Measurements from ENCODE around the gene OTOGL. TPM values are rescaled to one million over a fixed set of nuclear protein-coding genes. Genes with fewer than 3 reads are reported as not detected.

OTOGL gene
- total and polyA plus RNA-seq, 10 donors = 0.09 to 0.88 (median 0.23) TPM; not detected in 1

DNA sequence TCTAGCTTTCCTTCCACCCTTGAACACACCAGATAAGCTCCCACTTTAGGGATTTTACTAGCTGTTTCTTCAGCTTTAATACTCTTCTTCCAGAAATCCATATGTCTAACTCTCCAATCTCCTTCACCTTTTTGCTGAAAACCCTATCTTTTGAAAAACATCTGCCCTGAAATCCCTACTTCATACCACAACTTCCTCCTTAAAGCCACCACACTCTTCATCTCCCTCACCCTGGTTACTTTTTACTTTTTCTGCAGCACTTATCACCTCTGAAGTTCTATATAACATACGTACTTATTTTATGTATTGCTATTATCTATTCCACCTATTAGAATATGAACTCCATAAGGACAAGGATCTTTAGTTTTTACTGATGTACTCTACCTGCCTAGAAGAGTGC, 316.1 kb downstream of the OTOGL start:
- intact Hi-C loops (cut with DNase I; ENCODE audit: low total_unique reads) = no loop called here
- Histone ChIP-seq H3K4me1 (no peaks in the 10 kb centered on the region), H3K36me3 (no peaks in the 10 kb centered on the region), H3K27me3 (replicated peaks in 1 of 7) (no peaks in the 10 kb centered on the region), H3K4me3 (no peak overlapping the region), H3K9me3 (no peaks in the 10 kb centered on the region), H3K27ac (no peak overlapping the region)
- DNase-seq = no peak
- WGBS, 5 donors = 21 to 41% (median 32%) methylated on average over 1 of the region's 1 CpG
- no peak for TF ChIP-seq CTCF (IDR thresholded peaks at IDR 0.05 in 8 of 11, conservative IDR thresholded peaks at IDR 0.05 in 3 of 11)
- TF ChIP-seq POLR2AphosphoS5 (IDR thresholded peaks at IDR 0.05) = no peak
- no peak for TF ChIP-seq POLR2A (IDR thresholded peaks at IDR 0.05)

GRCh38 chr12:80419644-80420043, 320.3 kb downstream of the OTOGL start:
- no peak for TF ChIP-seq POLR2A (IDR thresholded peaks at IDR 0.05)
- TF ChIP-seq CTCF (IDR thresholded peaks at IDR 0.05 in 8 of 11, conservative IDR thresholded peaks at IDR 0.05 in 3 of 11) = no peak
- TF ChIP-seq POLR2AphosphoS5 (IDR thresholded peaks at IDR 0.05) = no peak
- H3K4me3 ChIP-seq = no peak overlapping the region
- DNase-seq = no peak
- H3K36me3 ChIP-seq = no peaks in the 10 kb centered on the region
- no peak overlapping the region for H3K27ac ChIP-seq
- no peaks in the 10 kb centered on the region for H3K9me3 ChIP-seq
- H3K27me3 ChIP-seq (replicated peaks in 1 of 7) = no peaks in the 10 kb centered on the region
- intact Hi-C loops (cut with DNase I; ENCODE audit: low total_unique reads) = no loop called here
- H3K4me1 ChIP-seq = no peaks in the 10 kb centered on the region

DNA sequence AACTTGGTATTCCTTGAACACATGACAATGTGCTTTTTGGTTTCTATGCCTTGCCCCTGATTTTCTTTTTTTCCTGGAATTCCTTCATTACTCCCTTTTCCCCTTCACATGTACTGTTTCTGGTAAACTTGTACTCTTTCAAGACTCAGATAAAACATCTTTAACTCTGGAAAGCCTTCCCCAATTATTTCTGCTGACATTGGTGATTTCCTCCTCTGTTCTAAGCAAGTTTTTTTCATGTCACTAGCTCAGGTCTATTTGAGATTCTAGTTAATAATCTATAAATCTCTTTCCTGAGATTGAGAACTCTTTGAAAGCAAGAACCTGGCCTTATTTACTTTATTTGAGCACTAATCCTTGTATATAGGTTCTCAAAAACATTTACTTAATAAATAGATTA, 320.7 kb downstream of the OTOGL start:
- intact Hi-C loops (cut with DNase I; ENCODE audit: low total_unique reads) = no loop called here
- no peaks in the 10 kb centered on the region for H3K9me3 ChIP-seq
- no peaks in the 10 kb centered on the region for H3K27me3 ChIP-seq (replicated peaks in 1 of 7)
- H3K27ac ChIP-seq = no peak overlapping the region
- TF ChIP-seq POLR2AphosphoS5 (IDR thresholded peaks at IDR 0.05) = no peak
- TF ChIP-seq POLR2A (IDR thresholded peaks at IDR 0.05) = no peak
- TF ChIP-seq CTCF (IDR thresholded peaks at IDR 0.05 in 8 of 11, conservative IDR thresholded peaks at IDR 0.05 in 3 of 11) = no peak
- no peaks in the 10 kb centered on the region for H3K36me3 ChIP-seq
- H3K4me1 ChIP-seq = no peaks in the 10 kb centered on the region
- DNase-seq = no peak
- H3K4me3 ChIP-seq = no peak overlapping the region

DNA sequence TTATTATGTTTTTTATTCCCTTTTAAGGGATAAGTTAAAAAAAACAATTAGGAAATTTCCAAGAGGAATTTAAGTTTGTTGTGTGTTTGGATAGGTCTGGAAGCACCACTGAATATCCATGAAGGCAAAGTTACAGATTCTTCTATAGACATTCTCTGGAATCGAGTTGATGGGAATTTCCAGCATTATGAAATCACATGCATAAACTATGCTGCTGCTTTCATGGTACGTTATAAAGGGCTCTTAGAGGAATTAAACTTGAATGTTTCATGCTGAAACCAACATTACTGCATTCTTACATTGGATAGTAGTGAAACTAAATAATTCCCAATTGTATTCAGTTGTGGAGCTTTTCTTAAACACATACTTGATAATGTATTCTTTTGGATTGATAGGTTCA, 323.2 kb downstream of the OTOGL start:
- Histone ChIP-seq H3K36me3 (no peaks in the 10 kb centered on the region), H3K27ac (no peak overlapping the region), H3K27me3 (replicated peaks in 1 of 7) (no peaks in the 10 kb centered on the region), H3K9me3 (no peaks in the 10 kb centered on the region), H3K4me3 (no peak overlapping the region), H3K4me1 (no peaks in the 10 kb centered on the region)
- DNase-seq = no peak
- TF ChIP-seq POLR2A (IDR thresholded peaks at IDR 0.05) (no peak), CTCF (IDR thresholded peaks at IDR 0.05 in 8 of 11, conservative IDR thresholded peaks at IDR 0.05 in 3 of 11) (no peak), POLR2AphosphoS5 (IDR thresholded peaks at IDR 0.05) (no peak)
- intact Hi-C loops (cut with DNase I; ENCODE audit: low total_unique reads) = no loop called here
- WGBS, 5 donors = 17 to 69% (median 24%) methylated on average over 2 of the region's 2 CpGs

Small RNAs within 50 kb of the gene (small RNA-seq; reads per million reads assigned to genes)
- 0 reads per million in 4 donors for gene RN7SKP261
- 0 reads per million in 4 donors for gene RNU7-106P

Other genes with a start within 250 kb of the OTOGL start
- gene PPP1R12A, start 164.4 kb upstream of the OTOGL start, total RNA-seq = 100 to 1,000 TPM in 5 of 7 donors, 10 to 100 TPM in 2; 91.1 to 141 (median 112) TPM
- gene PPP1R12A, start 164.4 kb upstream of the OTOGL start, polyA plus RNA-seq = 10 to 100 TPM; 14.4 to 22.5 (median 21.1) TPM